K562 (cell line): ENCODE data around the gene TMEM101. TPM values are rescaled to one million over a fixed set of nuclear protein-coding genes. Genes with fewer than 3 reads are reported as not detected.

ENCODE experiments used
- BCOR ChIP-seq: fragments of 450-650 bp; IDR thresholded peaks from 2 replicates; pipeline ENCODE4 v1.6.1; 2016
- NCOA1 ChIP-seq: fragments of 450-650 bp; IDR thresholded peaks from 2 replicates; pipeline ENCODE4 v1.6.1; 2016; ENCODE audit warnings: low read depth
- RB1 ChIP-seq: fragments of 450-650 bp; IDR thresholded peaks from 2 replicates; pipeline ENCODE4 v1.6.1; 2017; ENCODE audit warnings: low read depth, mild to moderate bottlenecking
- SMARCA4 ChIP-seq: fragments of 450-650 bp; IDR thresholded peaks from 2 replicates; pipeline ENCODE4 v1.6.1; 2016
- SRSF3 ChIP-seq: fragments of 200-400 bp; formaldehyde crosslinking; IDR thresholded peaks from 2 replicates; pipeline ENCODE4 v1.6.1; 2016; ENCODE audit warnings: mild to moderate bottlenecking, low read length, moderate library complexity; ENCODE audit not compliant: insufficient read depth
- THRAP3 ChIP-seq: fragments of 450-650 bp; IDR thresholded peaks from 2 replicates; pipeline ENCODE4 v1.6.1; 2016; ENCODE audit warnings: mild to moderate bottlenecking, inconsistent platforms, borderline replicate concordance
- XRCC5 ChIP-seq: fragments of 200-400 bp; formaldehyde crosslinking; IDR thresholded peaks from 2 replicates; pipeline ENCODE4 v1.6.1; 2017; ENCODE audit warnings: low read depth, mild to moderate bottlenecking, low read length
- ZNF318 ChIP-seq, 2 experiments: fragments of 450-650 bp; IDR thresholded peaks; 2 replicates each; pipeline ENCODE4 v1.6.1; 2016; ENCODE audit warnings: mild to moderate bottlenecking in 2 of 2, borderline replicate concordance in 1 of 2, low read depth in 1 of 2, moderate library complexity in 1 of 2
- ZNF75A ChIP-seq: fragments of 450-650 bp; formaldehyde crosslinking; IDR thresholded peaks from 2 replicates; pipeline ENCODE4 v1.4.0; 2020; ENCODE audit warnings: mild to moderate bottlenecking
- polyA plus RNA-seq, 8 experiments: library from polyadenylated mRNA; depleted of rRNA in 4 of 8; stranded (reverse) in 5 of 8; unstranded in 3 of 8; fragments of >200 nt; fragmentation: Nextera tagmentation in 2 of 8; fragmentation: Illumina TruSeq in 1 of 8; extraction: Ambion mirVana in 2 of 8; extraction: Trizol in 1 of 8; gene quantifications; 2 replicates each; pipeline versions ENCODE4 v1.2.1 to v1.2.3, GENCODE V29; 2011 to 2014; ENCODE audit warnings: inconsistent platforms in 1 of 8, missing spikeins in 1 of 8
- total RNA-seq, 7 experiments: library from RNA; depleted of rRNA in 6 of 7; stranded (reverse); fragments of >200 nt in 6 of 7; fragmentation: Illumina TruSeq in 2 of 7; extraction: Trizol in 2 of 7; gene quantifications; 2 replicates each; pipeline versions ENCODE4 v1.2.1 to v1.2.3, GENCODE V29; 2011 to 2021; ENCODE audit warnings: low replicate concordance in 1 of 7
- TF ChIP-seq, protein P1 (sequence below): sonication (generic); formaldehyde crosslinking; IDR thresholded peaks from 2 replicates; pipeline ENCODE4 v1.8.0; 2022; ENCODE audit warnings: missing genetic modification reagents, mild to moderate bottlenecking, moderate library complexity, borderline replicate concordance

The TMEM101 gene
- total and polyA plus RNA-seq, 9 of the 15 experiments (the other 6 are each of a cell fraction or from before 2014, with no cell fraction given), result 21.2 to 110 (median 37.8) TPM

DNA sequence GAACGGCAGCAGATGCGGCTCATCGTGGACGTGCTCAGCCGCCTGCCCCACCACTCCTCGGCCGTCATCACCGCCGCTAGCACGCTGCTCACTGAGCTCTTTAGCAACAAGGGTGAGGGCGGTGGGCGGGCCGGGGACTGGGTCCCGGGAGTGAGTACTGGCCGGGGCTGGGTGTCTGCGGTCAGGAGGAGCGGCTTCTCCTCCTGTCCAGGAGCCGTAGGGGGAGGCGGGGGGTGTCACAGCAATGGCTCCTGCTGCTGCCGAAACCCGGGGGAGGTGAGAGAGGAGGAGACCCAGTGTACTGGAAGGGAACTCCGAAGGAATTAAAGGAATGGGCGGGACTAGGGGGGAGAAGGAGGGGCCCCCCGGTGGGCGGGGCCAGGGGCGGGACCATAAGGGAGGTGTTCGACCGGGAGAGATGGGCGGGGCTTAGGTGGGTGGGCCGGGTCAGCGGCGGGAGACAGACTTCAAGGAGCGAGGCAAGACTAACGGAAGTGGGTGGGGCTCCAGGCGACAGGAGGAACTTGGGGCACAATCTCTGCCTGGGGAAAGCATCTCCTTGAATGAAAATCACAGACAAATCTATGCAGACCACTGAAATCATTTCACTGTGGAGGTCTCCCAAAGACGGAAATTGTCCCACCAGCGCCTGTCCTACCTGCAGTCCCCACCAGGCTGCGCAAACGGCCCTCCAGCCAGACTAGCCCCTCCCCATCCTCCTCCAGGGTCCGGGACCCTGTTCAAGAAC is 8.0 kb downstream of the TMEM101 start (continued):
- TF ChIP-seq ZNF318 (IDR thresholded peaks at IDR 0.05; ENCODE audit: borderline replicate concordance in 1 of 2, low read depth in 1 of 2) (no peak), THRAP3 (no peak), ZNF75A (CRISPR knock-in tag) (no peak), SMARCA4 (no peak), XRCC5 (no peak), NCOA1 (no peak), RB1 (no peak; the same call in 1 of the 2 replicates), SRSF3 (no peak), BCOR (no peak)
- TF ChIP-seq, protein P1, sequence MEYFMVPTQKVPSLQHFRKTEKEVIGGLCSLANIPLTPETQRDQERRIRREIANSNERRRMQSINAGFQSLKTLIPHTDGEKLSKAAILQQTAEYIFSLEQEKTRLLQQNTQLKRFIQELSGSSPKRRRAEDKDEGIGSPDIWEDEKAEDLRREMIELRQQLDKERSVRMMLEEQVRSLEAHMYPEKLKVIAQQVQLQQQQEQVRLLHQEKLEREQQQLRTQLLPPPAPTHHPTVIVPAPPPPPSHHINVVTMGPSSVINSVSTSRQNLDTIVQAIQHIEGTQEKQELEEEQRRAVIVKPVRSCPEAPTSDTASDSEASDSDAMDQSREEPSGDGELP, result peak; percentile 72; the same call in 1 of the 2 replicates
